HG03135 (cell line): ENCODE results near the gene RBM33.

Experiments used
- ATAC-seq: cut with Tn5 transposase; IDR thresholded peaks from one replicate; pipeline ENCODE4 v1.9.1; 2021; ENCODE audit warnings: mild to moderate bottlenecking, moderate library complexity; ENCODE audit not compliant: unreplicated experiment

The RBM33 gene

DNA sequence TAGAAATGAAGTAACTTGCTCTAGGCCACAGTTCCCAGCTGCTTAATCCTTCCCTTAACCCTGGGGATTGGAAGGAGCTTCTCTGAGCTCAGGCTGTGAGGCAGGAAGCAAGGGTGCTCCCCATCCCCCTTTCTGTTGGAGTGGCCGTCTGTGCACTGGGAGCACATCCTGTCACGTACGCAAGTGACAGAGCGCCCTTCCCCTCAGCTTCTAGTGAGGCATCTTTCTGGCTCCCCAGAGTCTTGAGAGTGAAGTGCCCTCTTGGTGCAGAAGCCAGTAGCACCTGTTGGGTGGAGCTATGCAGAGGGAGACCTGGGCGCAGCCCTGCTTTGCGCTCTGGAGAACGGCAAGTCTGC, 120.0 kb downstream of the RBM33 start:
- ATAC-seq = peak; percentile 62

DNA sequence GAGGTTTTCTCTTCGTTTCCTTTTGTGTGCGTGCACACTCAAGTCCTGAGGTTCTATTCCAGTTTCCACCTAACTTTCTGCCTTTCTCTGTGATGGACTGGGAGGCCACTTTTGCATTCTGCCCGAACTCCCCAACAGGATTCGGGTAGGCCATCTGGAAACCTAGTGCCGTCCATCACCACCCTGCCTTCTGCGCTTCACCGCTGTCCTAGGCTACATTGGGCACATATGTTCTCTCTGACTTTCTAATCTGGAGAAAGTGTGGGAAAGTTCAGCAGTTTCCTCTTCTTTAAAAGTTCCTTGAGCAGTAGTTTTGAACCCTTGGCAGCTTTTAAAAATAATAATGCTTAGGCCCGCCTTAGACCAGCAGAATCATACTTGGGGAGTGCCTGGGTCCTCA, 121.0 kb downstream of the RBM33 start:
- ATAC-seq = no peak

DNA sequence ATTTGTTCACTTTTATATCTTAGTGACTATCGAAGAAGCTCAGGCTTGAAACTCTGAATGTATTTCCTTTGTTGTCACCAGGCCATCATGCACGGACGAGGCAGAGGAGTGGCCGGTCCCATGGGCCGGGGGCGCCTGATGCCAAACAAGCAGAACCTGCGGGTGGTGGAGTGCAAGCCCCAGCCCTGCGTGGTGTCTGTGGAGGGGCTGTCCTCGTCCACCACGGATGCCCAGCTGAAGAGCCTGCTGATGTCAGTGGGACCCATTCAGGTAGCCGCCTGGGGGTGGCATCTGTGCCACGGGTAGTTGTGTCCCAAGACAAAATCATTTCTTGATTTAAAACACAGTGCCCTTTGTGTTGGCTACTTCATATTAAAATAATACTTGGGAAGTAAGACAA, 121.9 kb downstream of the RBM33 start:
- ATAC-seq = no peak

DNA sequence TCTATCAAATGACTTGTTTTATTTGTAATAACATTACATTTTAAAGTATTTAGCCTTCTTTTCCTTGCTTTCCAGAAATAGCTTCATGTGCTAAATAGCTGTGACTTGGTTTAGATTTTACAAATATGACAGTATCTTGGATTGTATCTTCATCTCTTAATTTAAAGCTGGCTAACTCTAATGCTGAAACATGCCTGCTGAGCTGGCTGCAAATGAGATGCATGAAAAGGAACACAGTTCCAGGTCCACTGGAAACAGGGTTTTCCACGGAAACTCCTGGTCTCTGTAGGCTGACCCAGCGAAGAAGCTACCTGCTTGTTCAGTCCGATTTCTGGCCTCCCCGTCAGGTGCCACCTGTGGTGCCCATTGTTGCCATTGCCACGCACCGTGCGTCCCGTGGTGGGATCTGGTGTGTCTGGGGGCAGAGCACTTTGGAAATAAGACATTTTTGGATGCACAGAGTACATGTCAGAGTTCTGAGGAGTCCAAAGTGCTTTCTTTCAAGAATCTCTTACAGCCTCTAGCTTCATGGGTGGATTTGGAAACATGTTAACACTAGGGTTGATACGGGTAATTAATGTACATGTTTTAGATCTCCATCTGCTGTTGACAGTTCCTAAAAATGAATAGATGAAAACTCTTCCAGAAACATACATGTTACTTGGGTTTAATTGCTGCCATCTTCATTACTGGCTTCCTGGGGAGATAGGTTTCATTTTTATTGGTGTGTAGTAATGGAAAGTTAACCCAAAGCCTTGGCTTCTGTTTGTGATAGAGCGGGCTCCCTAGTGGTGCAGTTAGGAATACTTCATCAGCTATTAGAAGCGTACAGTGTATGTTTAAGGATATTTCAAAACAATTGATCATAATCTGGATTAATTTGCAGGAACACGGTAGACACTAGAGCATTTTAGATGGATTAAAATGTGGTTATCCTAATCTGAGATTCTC, 122.8 kb downstream of the RBM33 start:
- no peak for ATAC-seq

DNA sequence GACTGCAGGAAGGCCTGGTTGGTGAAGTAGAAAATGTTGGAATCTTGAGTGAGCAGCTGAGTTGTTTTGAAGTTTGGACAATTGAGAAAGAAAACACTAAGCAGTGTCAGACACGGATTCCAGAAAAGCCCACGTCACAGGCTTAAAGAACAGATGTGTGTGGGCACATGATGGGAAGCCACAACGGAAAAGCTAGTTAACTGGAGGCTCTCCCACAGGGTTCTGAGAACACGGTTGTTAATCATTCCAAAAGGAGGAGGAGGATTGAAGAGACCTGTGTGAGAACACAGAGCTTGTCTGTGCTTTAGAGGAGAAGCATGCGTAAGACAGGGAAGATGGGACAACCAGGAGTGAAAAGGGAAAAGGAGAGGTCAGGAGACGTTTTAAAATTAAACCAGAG, 125.2 kb downstream of the RBM33 start:
- ATAC-seq = no peak

DNA sequence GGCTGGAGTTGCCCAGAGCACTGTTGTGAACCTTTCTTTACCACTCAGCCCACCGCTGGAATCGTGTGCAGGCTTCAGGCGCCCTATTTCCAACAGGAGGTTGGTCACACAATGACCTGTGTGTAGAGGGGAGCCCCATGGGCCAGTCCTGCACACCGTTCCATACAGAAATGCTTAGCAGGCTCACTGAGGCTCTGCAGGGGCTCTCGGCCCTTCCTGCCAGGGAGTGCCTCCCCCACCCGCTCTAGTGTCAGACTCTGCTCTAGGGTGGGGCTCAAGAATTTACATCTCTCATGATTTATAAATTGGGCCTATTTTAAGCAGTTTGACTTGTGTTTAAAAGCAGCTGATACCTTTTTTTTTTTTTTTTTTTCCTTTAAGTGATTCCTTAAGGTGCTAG, 125.8 kb downstream of the RBM33 start:
- no peak for ATAC-seq

GRCh38 chr7:155773531-155773930, 129.1 kb downstream of the RBM33 start:
- no peak for ATAC-seq

- no peak for ATAC-seq
Observed at GRCh38 chr7:155774947-155775346, 130.5 kb downstream of the RBM33 start.

DNA sequence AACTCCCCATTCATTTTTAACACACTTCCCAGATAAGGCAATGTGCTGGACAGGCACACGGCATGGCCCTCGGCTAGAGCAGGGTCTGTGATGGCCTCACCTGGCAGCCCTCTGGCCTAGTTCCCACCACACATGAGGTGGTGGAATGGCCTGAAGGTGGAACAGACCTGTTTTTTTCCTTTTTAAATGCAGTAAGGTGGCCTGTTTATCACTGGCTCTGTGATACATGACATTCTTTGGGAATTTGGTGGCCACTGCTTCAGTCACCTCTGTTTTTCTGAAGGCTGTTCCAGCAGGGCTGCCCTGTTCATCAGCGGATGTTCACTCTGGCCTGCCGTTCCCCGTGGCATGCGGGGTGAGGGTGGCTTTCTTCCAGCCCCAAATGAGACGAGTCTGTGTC, 131.2 kb downstream of the RBM33 start:
- ATAC-seq = no peak

DNA sequence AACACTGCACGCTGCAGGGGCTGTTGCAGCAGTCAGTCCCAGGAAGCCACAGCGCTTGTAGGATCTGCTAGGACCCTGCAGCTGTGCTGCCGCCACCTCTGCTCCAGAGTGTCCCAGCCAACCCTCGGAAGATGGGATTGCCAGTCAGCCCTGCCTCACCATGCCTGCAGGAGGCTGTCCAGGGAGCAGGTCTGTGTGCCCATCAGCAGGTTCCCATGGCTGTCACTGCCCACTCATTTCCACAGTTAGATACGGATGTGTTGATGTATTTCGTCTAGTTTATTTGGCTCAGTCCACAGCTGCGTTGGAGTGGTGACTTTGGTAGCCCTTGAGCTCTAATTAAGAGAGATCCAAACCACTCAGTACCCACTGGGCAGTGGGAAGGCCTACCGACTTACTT, 132.1 kb downstream of the RBM33 start:
- ATAC-seq = no peak

- no peak for ATAC-seq
Observed at GRCh38 chr7:155778349-155778748, 133.9 kb downstream of the RBM33 start.

GRCh38 chr7:155780884-155781283, 136.4 kb downstream of the RBM33 start:
- no peak for ATAC-seq

- ATAC-seq = no peak
Observed at GRCh38 chr7:155781433-155781832, 137.0 kb downstream of the RBM33 start.

DNA sequence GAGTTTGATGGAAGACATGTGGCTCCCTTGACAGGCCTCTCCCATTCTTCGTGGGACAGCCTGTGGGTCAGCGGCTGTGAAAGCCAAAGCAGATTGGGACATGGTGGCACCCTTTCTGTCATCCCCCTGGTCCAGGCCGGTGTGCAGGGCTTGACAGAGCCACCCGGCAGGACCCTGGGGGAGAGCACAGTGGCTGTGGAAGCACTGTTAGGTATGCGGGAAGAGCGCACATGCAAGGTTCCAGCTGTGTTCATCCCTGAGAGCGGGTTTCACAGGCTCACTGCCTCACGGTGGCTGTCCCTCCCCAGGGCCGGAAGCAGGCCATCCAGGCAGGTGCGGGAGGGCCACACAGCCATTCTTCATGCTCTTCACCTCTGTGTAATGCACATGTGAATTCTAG, 138.0 kb downstream of the RBM33 start:
- ATAC-seq = no peak

- no peak for ATAC-seq
Observed at GRCh38 chr7:155785536-155785935, 141.1 kb downstream of the RBM33 start.

DNA sequence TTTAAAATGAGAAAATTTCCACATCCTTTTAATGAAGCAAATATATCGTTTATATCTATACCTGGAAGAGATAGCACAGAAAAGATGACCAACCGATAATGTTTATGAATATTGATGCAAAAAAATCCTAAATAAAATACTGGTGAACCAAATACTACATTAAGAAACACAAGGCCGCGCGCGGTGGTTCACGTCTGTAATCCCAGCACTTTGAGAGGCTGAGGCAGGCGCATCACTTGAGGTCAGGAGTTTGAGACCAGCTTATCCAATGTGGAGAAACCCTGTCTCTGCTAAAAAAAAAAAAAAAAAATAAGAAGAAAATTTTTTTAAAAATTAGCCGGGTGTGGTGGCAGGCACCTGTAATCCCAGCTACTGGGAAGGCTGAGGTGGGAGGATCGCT, 142.0 kb downstream of the RBM33 start:
- no peak for ATAC-seq

- ATAC-seq = no peak
Observed at GRCh38 chr7:155787171-155787851, 142.8 kb downstream of the RBM33 start.

DNA sequence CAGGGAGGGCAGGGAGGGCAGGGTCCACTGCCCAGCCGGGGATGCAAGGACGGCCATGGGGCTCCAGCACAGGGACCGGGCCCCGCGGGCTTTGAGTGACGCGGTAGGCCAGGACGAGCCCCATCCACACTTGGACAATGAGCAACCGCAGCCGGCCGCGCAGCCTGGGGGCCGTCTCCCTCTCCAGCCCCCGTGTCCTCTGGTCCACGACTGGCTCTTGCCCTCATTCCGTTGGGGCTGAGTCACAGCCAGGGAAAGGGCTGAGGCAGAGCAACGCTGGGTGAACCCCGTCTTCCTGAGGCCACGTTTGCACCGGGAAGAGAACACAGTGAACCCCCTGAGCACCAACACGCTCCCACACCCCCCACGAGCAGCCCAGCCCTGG, 144.1 kb downstream of the RBM33 start:
- no peak for ATAC-seq

GRCh38 chr7:155789001-155789725, 144.7 kb downstream of the RBM33 start:
- no peak for ATAC-seq

- ATAC-seq = no peak
Observed at GRCh38 chr7:155790666-155791065, 146.2 kb downstream of the RBM33 start.

GRCh38 chr7:155791214-155791737, 146.8 kb downstream of the RBM33 start:
- no peak for ATAC-seq
